Osteocyte (in vitro differentiated cells): ENCODE measurements around the gene LRP2BP. TPM values are rescaled to one million over a fixed set of nuclear protein-coding genes. Genes with fewer than 3 reads are reported as not detected.

Experiments
- DNase-seq: peaks from one replicate; pipeline ENCODE4 v3.0.0; 2021; ENCODE audit warnings: mixed read lengths; ENCODE audit not compliant: unreplicated experiment; ENCODE audit errors: extremely low spot score
- H3K27ac Mint-ChIP-seq: one replicate; pipeline ENCODE4 v1.8.0; 2021; ENCODE audit warnings: mild to moderate bottlenecking, mixed read lengths; ENCODE audit not compliant: unreplicated experiment
- H3K27me3 Mint-ChIP-seq: one replicate; pipeline ENCODE4 v1.8.0; 2021; ENCODE audit warnings: mixed read lengths; ENCODE audit not compliant: unreplicated experiment
- H3K36me3 Mint-ChIP-seq: one replicate; pipeline ENCODE4 v1.8.0; 2021; ENCODE audit warnings: mixed read lengths; ENCODE audit not compliant: unreplicated experiment
- H3K4me1 Mint-ChIP-seq: one replicate; pipeline ENCODE4 v1.8.0; 2021; ENCODE audit warnings: mixed read lengths; ENCODE audit not compliant: unreplicated experiment
- H3K4me3 Mint-ChIP-seq: one replicate; pipeline ENCODE4 v1.8.0; 2021; ENCODE audit warnings: mild to moderate bottlenecking, moderate library complexity, mixed read lengths; ENCODE audit not compliant: unreplicated experiment
- H3K9me3 Mint-ChIP-seq: one replicate; pipeline ENCODE4 v1.8.0; 2021; ENCODE audit warnings: mixed read lengths; ENCODE audit not compliant: unreplicated experiment
- total RNA-seq: library from RNA; stranded (reverse); gene quantifications from 2 replicates; pipeline ENCODE4 v1.2.1, GENCODE V29; 2021
- TF ChIP-seq, protein P1 (sequence below): fragments of 200-600 bp; sonication (generic); IDR thresholded peaks from 2 replicates; pipeline ENCODE4 v1.5.0; 2021; ENCODE audit warnings: antibody characterized with exemption, mild to moderate bottlenecking, moderate library complexity

Gene LRP2BP
- total RNA-seq, 1 donor from 2014 or later, result 0.59 TPM

DNA sequence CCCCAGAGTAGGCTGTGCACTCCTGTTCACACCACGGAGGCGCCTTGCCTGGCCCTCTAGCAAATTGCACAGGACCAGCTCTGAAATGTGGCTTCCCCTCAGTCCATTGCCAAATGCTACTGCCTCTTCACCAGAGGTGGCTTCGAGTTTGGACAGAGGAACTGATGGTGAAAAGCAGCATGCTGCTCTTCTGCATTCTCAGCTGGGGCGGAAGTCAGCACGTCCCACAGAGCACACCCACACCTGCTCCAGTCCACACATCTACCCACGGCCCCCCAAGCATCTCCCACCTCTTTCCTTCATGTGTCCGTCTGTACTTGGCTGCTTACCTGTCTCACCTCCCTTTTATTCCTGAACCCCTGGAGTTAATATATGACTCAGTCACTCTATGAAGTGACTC, 43.5 kb downstream of the LRP2BP start:
- H3K27me3 Mint-ChIP-seq, result no peaks in the 10 kb centered on the region
- H3K27ac Mint-ChIP-seq, result no peak overlapping the region
- peaks cover 70% of the 10 kb centered on the region for H3K36me3 Mint-ChIP-seq
- no peak overlapping the region for H3K4me3 Mint-ChIP-seq
- H3K4me1 Mint-ChIP-seq, result peaks cover 28% of the 10 kb centered on the region
- DNase-seq, result no peak
- TF ChIP-seq, protein P1, sequence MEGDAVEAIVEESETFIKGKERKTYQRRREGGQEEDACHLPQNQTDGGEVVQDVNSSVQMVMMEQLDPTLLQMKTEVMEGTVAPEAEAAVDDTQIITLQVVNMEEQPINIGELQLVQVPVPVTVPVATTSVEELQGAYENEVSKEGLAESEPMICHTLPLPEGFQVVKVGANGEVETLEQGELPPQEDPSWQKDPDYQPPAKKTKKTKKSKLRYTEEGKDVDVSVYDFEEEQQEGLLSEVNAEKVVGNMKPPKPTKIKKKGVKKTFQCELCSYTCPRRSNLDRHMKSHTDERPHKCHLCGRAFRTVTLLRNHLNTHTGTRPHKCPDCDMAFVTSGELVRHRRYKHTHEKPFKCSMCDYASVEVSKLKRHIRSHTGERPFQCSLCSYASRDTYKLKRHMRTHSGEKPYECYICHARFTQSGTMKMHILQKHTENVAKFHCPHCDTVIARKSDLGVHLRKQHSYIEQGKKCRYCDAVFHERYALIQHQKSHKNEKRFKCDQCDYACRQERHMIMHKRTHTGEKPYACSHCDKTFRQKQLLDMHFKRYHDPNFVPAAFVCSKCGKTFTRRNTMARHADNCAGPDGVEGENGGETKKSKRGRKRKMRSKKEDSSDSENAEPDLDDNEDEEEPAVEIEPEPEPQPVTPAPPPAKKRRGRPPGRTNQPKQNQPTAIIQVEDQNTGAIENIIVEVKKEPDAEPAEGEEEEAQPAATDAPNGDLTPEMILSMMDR, result no peak
- H3K9me3 Mint-ChIP-seq, result no peaks in the 10 kb centered on the region

DNA sequence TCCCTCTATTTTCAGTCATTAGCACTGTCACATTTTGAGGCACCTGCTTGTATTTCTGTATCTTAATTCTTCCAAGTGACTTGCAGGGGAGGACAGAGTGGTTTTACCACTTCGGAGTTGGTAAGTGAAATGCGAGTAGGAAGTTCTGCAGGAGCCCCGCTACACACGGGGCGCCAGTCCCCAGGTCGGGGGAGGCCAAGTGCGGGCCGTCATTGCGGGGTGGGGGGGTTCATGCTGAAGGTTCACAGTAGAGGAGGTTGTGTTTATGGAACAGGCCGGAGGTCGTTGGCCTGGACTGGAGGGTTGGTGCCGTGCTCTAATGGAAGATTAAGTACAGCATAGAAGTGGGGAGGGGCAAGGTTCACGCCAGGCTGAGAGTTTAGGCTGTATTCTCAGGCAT, 44.0 kb downstream of the LRP2BP start:
- Mint-ChIP-seq H3K27me3 (no peaks in the 10 kb centered on the region), H3K36me3 (peaks cover 75% of the 10 kb centered on the region), H3K27ac (peak overlapping the region; percentile 6), H3K4me1 (peaks cover 28% of the 10 kb centered on the region), H3K9me3 (no peaks in the 10 kb centered on the region), H3K4me3 (no peak overlapping the region)
- TF ChIP-seq, protein P1, result no peak
- DNase-seq, result no peak

DNA sequence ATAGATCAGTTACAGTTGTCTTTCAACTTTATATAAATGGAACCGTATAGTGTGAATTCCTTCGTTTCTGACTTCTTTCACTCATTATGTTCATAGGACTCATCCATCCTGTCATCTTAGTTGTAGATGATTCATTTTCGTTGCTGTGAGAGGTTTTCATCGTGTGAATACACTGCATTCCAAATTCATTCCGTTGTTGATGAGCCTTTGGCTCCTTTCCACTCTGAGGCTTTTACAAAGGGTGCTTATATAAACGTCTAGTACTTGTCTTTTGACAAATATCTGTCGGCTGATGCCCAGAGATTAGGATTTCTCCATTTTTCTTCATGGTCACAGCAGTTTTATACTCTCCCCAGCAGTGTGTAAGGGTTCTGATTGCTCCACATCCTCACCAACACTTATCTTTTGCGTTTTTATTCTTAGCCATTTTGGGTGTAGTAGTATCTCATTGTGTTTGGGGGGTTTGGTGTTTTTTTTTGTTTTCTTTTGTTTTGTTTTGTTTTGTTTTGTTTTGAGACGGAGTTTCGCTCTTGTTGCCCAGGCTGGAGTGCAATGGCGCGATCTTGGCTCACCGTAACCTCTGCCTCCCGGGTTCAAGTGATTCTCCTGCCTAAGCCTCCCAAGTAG, 48.6 kb downstream of the LRP2BP start:
- no peaks in the 10 kb centered on the region for H3K9me3 Mint-ChIP-seq
- no peak overlapping the region for H3K4me3 Mint-ChIP-seq
- no peak for DNase-seq
- peaks cover 48% of the 10 kb centered on the region for H3K4me1 Mint-ChIP-seq
- H3K27me3 Mint-ChIP-seq, result no peaks in the 10 kb centered on the region
- H3K36me3 Mint-ChIP-seq, result peaks cover 63% of the 10 kb centered on the region
- H3K27ac Mint-ChIP-seq, result peak overlapping the region; percentile 87
- TF ChIP-seq, protein P1, result no peak

DNA sequence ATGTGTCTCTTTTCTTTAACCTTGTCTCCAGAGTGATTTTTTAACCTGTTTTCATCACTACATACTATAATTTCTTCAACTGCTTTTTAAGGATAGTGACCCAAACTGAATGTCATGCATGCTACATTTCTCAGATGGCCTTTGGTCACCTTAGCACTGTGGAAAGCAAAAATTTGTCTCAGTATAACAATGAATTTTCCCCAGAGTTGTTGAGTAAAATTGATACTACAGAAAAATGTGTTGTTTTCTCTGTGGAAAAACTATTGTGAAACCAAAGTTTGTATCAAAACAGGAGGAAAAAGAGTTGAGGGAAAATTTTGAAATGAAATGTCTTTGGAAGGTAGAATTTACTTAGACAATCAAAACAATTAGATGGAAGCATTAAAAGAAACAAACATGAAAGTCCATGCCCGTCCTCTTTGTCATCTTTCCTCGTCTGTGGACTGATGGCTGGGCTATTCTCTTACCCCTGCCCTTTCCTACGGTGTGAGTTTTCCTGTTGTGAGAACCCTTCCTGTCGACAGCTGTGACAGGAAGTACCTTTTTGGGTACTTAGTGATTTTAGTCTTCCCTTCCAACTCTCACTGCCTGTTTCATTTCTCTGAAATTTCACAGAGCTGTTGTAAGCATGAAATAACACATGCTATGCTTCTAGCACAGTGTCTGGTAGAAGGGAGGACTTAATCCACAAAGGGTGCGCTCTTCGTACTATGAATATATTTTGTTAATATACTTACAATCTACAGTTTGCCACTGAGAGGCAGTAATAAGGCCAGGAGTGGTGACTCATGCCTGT, 50.8 kb downstream of the LRP2BP start:
- Mint-ChIP-seq H3K4me3 (no peak overlapping the region), H3K4me1 (peaks cover 55% of the 10 kb centered on the region), H3K9me3 (no peaks in the 10 kb centered on the region), H3K36me3 (peaks cover 56% of the 10 kb centered on the region), H3K27ac (peak overlapping the region; percentile 87), H3K27me3 (no peaks in the 10 kb centered on the region)
- DNase-seq, result no peak
- TF ChIP-seq, protein P1, result no peak
